HepG2 (cell line): ENCODE measurements around the gene THADA.

ENCODE experiments used
- CREM ChIP-seq, 2 experiments: sonication (generic) in 1 of 2; formaldehyde crosslinking in 1 of 2; IDR thresholded peaks; 2 replicates each; pipeline versions ENCODE4 v1.4.0 to v1.6.1; 2016 to 2020; ENCODE audit warnings: antibody characterized with exemption in 1 of 2, mild to moderate bottlenecking in 1 of 2, missing genetic modification reagents in 1 of 2
- CTCF ChIP-seq: sonication (generic); formaldehyde crosslinking; IDR thresholded peaks from 2 replicates; pipeline ENCODE4 v1.5.0; 2020; ENCODE audit warnings: mild to moderate bottlenecking, missing genetic modification reagents, moderate library complexity
- ERF ChIP-seq: IDR thresholded peaks from 2 replicates; pipeline ENCODE4 v1.6.1; 2018; ENCODE audit warnings: missing biosample characterization, missing genetic modification reagents
- MAFK ChIP-seq, 2 experiments: IDR thresholded peaks in 1 of 2; conservative IDR thresholded peaks in 1 of 2; 2 replicates each; pipeline ENCODE4 v1.6.1; 2011; ENCODE audit warnings: improper control_type of control experiment in 2 of 2, low read length in 2 of 2
- MXD3 ChIP-seq: IDR thresholded peaks from 2 replicates; pipeline ENCODE4 v1.6.1; 2016; ENCODE audit warnings: mild to moderate bottlenecking, missing biosample characterization, missing genetic modification reagents
- POLR2A ChIP-seq, 2 experiments: IDR thresholded peaks; 2 replicates each; pipeline ENCODE4 v1.6.1; 2011; ENCODE audit warnings: low read depth in 2 of 2, low read length in 2 of 2, mild to moderate bottlenecking in 1 of 2, moderate library complexity in 1 of 2; ENCODE audit not compliant: insufficient read depth in 1 of 2
- RELA ChIP-seq: sonication (generic); formaldehyde crosslinking; IDR thresholded peaks from 2 replicates; pipeline ENCODE4 v1.4.0; 2020; ENCODE audit warnings: missing genetic modification reagents
- SIX1 ChIP-seq: sonication (generic); formaldehyde crosslinking; IDR thresholded peaks from 2 replicates; pipeline ENCODE4 v1.4.0; 2020; ENCODE audit warnings: missing genetic modification reagents, borderline replicate concordance
- TRIM22 ChIP-seq: fragments of 450-650 bp; IDR thresholded peaks from 2 replicates; pipeline ENCODE4 v1.6.1; 2017
- ZNF318 ChIP-seq: sonication (generic); formaldehyde crosslinking; IDR thresholded peaks from 2 replicates; pipeline ENCODE4 v1.4.0; 2020; ENCODE audit warnings: mild to moderate bottlenecking, missing genetic modification reagents
- TF ChIP-seq, protein P1 (sequence below): sonication (generic); formaldehyde crosslinking; IDR thresholded peaks from 2 replicates; pipeline ENCODE4 v1.4.0; 2020; ENCODE audit warnings: low read depth, mild to moderate bottlenecking, missing genetic modification reagents
- TF ChIP-seq, protein P2 (sequence below): sonication (generic); formaldehyde crosslinking; IDR thresholded peaks from 2 replicates; pipeline ENCODE4 v1.8.1; 2023; ENCODE audit warnings: mild to moderate bottlenecking, missing genetic modification reagents

DNA sequence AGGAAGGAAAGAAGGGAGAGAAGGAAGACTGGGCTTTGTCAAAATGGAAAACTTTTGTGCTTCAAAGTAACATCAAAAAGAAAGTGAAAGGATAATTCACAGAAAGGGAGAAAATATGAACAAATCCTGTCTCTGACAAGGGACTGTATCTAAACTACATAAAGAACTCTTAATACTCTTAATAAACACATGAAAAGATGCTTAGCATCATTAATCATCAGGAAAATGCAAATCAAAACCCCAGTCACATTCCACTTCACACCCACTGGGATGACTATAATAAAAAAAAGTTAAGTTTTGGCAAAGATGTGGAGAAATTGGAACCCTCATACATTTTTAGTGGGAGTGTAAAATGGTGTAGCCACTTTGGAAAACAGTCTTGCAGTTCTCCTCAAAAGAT lies 357.7 kb downstream of the THADA start:
- TF ChIP-seq POLR2A (IDR thresholded peaks at IDR 0.05; ENCODE audit: insufficient read depth in 1 of 2, low read depth in 2 of 2, low read length in 2 of 2), result no peak
- TF ChIP-seq SIX1 (CRISPR knock-in tag), result no peak
- TF ChIP-seq, protein P1, sequence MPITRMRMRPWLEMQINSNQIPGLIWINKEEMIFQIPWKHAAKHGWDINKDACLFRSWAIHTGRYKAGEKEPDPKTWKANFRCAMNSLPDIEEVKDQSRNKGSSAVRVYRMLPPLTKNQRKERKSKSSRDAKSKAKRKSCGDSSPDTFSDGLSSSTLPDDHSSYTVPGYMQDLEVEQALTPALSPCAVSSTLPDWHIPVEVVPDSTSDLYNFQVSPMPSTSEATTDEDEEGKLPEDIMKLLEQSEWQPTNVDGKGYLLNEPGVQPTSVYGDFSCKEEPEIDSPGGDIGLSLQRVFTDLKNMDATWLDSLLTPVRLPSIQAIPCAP (CRISPR knock-in tag), result no peak
- no peak for TF ChIP-seq ERF (CRISPR knock-in tag)
- no peak for TF ChIP-seq CTCF (CRISPR knock-in tag)
- TF ChIP-seq TRIM22, result no peak
- TF ChIP-seq CREM (IDR thresholded peaks at IDR 0.05), result no peak
- TF ChIP-seq CREM (CRISPR knock-in tag; IDR thresholded peaks at IDR 0.05), result no peak
- no peak for TF ChIP-seq MAFK (conservative IDR thresholded peaks at IDR 0.05 in 1 of 2, IDR thresholded peaks at IDR 0.05 in 1 of 2; ENCODE audit: low read length in 2 of 2)
- no peak for TF ChIP-seq ZNF318 (CRISPR knock-in tag)
- TF ChIP-seq, protein P2, sequence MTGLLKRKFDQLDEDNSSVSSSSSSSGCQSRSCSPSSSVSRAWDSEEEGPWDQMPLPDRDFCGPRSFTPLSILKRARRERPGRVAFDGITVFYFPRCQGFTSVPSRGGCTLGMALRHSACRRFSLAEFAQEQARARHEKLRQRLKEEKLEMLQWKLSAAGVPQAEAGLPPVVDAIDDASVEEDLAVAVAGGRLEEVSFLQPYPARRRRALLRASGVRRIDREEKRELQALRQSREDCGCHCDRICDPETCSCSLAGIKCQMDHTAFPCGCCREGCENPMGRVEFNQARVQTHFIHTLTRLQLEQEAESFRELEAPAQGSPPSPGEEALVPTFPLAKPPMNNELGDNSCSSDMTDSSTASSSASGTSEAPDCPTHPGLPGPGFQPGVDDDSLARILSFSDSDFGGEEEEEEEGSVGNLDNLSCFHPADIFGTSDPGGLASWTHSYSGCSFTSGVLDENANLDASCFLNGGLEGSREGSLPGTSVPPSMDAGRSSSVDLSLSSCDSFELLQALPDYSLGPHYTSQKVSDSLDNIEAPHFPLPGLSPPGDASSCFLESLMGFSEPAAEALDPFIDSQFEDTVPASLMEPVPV, result no peak
- no peak for TF ChIP-seq MXD3 (CRISPR knock-in tag)
- TF ChIP-seq RELA, result no peak
